B cell (primary cell): ENCODE measurements around the gene FAM120B. TPM values are rescaled to one million over a fixed set of nuclear protein-coding genes. Genes with fewer than 3 reads are reported as not detected.

Source experiments
- ATAC-seq: fragments of 200-7000 bp; cut with Tn5 transposase; one replicate; pipeline ENCODE4 v1.10.0; 2021; ENCODE audit warnings: low read depth, mild to moderate bottlenecking, moderate number of reproducible peaks, moderate library complexity
- CTCF ChIA-PET: fragments of 350-600 bp; sonication (Branson Sonifier 250); formaldehyde crosslinking; loops from one replicate; lab custom pipeline; 2021; ENCODE audit warnings: antibody characterized with exemption, inconsistent platforms; lab: Charles Lee
- POLR2A ChIA-PET: fragments of 350-600 bp; sonication (Branson Sonifier 250); formaldehyde crosslinking; loops from one replicate; lab custom pipeline; 2021; ENCODE audit warnings: antibody characterized with exemption; lab: Charles Lee
- DNase-seq: peaks from one replicate; pipeline ENCODE4 v3.0.0; 2013
- H2AFZ ChIP-seq: 2 replicates; pipeline ENCODE4 v1.6.1; 2012; ENCODE audit warnings: mild to moderate bottlenecking, low read depth, low read length; ENCODE audit not compliant: insufficient read depth, poor library complexity, severe bottlenecking
- H3K27ac ChIP-seq, 2 donors: 1 replicate in 1 of 2; 2 replicates in 1 of 2; pipeline ENCODE4 v1.5.1; 2012 to 2013; ENCODE audit warnings: low read length in 2 of 2, mild to moderate bottlenecking in 2 of 2, moderate library complexity in 1 of 2
- H3K27me3 ChIP-seq, 4 experiments: fragments of 200-600 bp in 1 of 4; sonication (generic) in 1 of 4; replicated peaks in 1 of 4; 1 replicate in 2 of 4; 2 replicates in 2 of 4; pipeline versions ENCODE4 v1.6.1 to v1.7.0; 2013 to 2016; ENCODE audit warnings: low read length in 3 of 4, mild to moderate bottlenecking in 2 of 4, mixed read lengths in 1 of 4, moderate library complexity in 1 of 4; ENCODE audit not compliant: insufficient read depth in 4 of 4, control insufficient read depth in 3 of 4; ENCODE audit errors: control extremely low read depth in 1 of 4
- H3K36me3 ChIP-seq, 2 experiments: replicated peaks in 1 of 2; 1 replicate in 1 of 2; 2 replicates in 1 of 2; pipeline versions ENCODE4 v1.6.1 to v1.7.1; 2013; ENCODE audit warnings: low read length in 1 of 2; ENCODE audit not compliant: insufficient read depth in 2 of 2, control insufficient read depth in 1 of 2; ENCODE audit errors: control extremely low read depth in 1 of 2, extremely low read depth in 1 of 2
- H3K4me1 ChIP-seq, 2 donors: fragments of 200-600 bp in 1 of 2; sonication (generic) in 1 of 2; 1 replicate in 1 of 2; 2 replicates in 1 of 2; pipeline versions ENCODE4 v1.5.1 to v1.6.1; 2013 to 2017; ENCODE audit warnings: low read length in 2 of 2; ENCODE audit not compliant: control insufficient read depth in 2 of 2, insufficient read depth in 2 of 2
- H3K4me2 ChIP-seq: replicated peaks from 2 replicates; pipeline ENCODE3; 2012; ENCODE audit warnings: mild to moderate bottlenecking, low read depth, low read length; ENCODE audit not compliant: poor library complexity, severe bottlenecking
- H3K4me3 ChIP-seq, 5 experiments: fragments of 200-600 bp in 1 of 5; sonication (generic) in 1 of 5; 1 replicate in 3 of 5; 2 replicates in 2 of 5; pipeline versions ENCODE4 v1.5.1 to v1.7.0; 2011 to 2016; ENCODE audit warnings: low read length in 4 of 5, mild to moderate bottlenecking in 4 of 5, low read depth in 2 of 5, control low read depth in 1 of 5, moderate library complexity in 1 of 5; ENCODE audit not compliant: insufficient read depth in 1 of 5; ENCODE audit errors: control extremely low read depth in 1 of 5, extremely low read depth in 1 of 5
- H3K79me2 ChIP-seq: fragments of 200-600 bp; sonication (generic); one replicate; pipeline ENCODE4 v1.6.0; 2016; ENCODE audit warnings: low read length; ENCODE audit not compliant: control insufficient read depth, insufficient read depth
- H3K9ac ChIP-seq: fragments of 200-600 bp; sonication (generic); 2 replicates; pipeline ENCODE4 v1.6.1; 2017; ENCODE audit warnings: mild to moderate bottlenecking, low read length, moderate library complexity
- H3K9me3 ChIP-seq, 3 donors: one replicate each; pipeline versions ENCODE4 v1.6.1 to v1.7.1; 2013; ENCODE audit warnings: low read length in 2 of 3; ENCODE audit not compliant: control insufficient read depth in 2 of 3, insufficient read depth in 1 of 3; ENCODE audit errors: control extremely low read depth in 1 of 3
- H4K20me1 ChIP-seq: 2 replicates; pipeline ENCODE4 v1.6.0; 2012; ENCODE audit warnings: mild to moderate bottlenecking, low read length; ENCODE audit not compliant: insufficient read depth, control insufficient read depth, poor library complexity, severe bottlenecking
- H3K27ac Mint-ChIP-seq: one replicate; pipeline ENCODE4 v1.8.0; 2021; ENCODE audit warnings: mixed read lengths
- H3K27me3 Mint-ChIP-seq: one replicate; pipeline ENCODE4 v1.8.0; 2021; ENCODE audit warnings: mixed read lengths
- H3K4me1 Mint-ChIP-seq: one replicate; pipeline ENCODE4 v1.8.0; 2021; ENCODE audit warnings: mixed read lengths
- H3K4me3 Mint-ChIP-seq: one replicate; pipeline ENCODE4 v1.8.0; 2021; ENCODE audit warnings: mixed read lengths
- H3K9me3 Mint-ChIP-seq: one replicate; pipeline ENCODE4 v1.8.0; 2022; ENCODE audit warnings: mixed read lengths; ENCODE audit not compliant: insufficient read depth
- CTCF ChIP-seq: fragments of 200-600 bp; IDR thresholded peaks from one replicate; pipeline ENCODE4 v1.8.0; 2022; ENCODE audit warnings: antibody characterized with exemption, mild to moderate bottlenecking
- EZH2 ChIP-seq: IDR thresholded peaks from 2 replicates; pipeline ENCODE4 v1.6.1; 2012; ENCODE audit warnings: borderline replicate concordance, low read depth, mild to moderate bottlenecking, moderate library complexity, low read length; ENCODE audit not compliant: insufficient read depth, poor library complexity, severe bottlenecking
- WGBS: methylation state at CpG from one replicate; pipeline ENCODE4 v1.1.5; 2013; ENCODE audit warnings: missing lambda C conversion rate; ENCODE audit not compliant: insufficient coverage; 5-methylcytosine and 5-hydroxymethylcytosine counted together
- intact Hi-C: fragments of 100-400 bp; cut with micrococcal nuclease; formaldehyde crosslinking; loops from one replicate; pipeline ENCODE4 v1.10.0; 2022
- polyA plus RNA-seq: library from polyadenylated mRNA; depleted of rRNA; stranded (reverse); fragments of >200 nt; gene quantifications from 2 replicates; pipeline ENCODE4 v1.2.3, GENCODE V29; 2012
- total RNA-seq, 2 donors: library from RNA; stranded (reverse); fragments of 120-200 nt in 1 of 2; gene quantifications; 1 replicate in 1 of 2; 2 replicates in 1 of 2; pipeline versions ENCODE4 v1.2.3 to v1.2.4, GENCODE V29; 2013 to 2022

Gene FAM120B
- total and polyA plus RNA-seq, 2 donors (not counting 1 experiment from before 2014, with no cell fraction given) = 12.5 to 51.7 TPM

GRCh38 chr6:170438402-170438753 lies 131.8 kb downstream of the FAM120B start:
- Mint-ChIP-seq H3K9me3 (peaks cover 4% of the 10 kb centered on the region), H3K4me1 (peaks cover 7% of the 10 kb centered on the region), H3K27me3 (peaks cover 17% of the 10 kb centered on the region), H3K4me3 (no peak overlapping the region), H3K27ac (no peak overlapping the region)
- 10% methylated on average over 13 of the region's 15 CpGs for WGBS
- H3K36me3 ChIP-seq = no peaks in the 10 kb centered on the region
- peak overlapping the region; percentile 51 for H2AFZ ChIP-seq
- TF ChIP-seq CTCF = no peak
- no peak for TF ChIP-seq EZH2
- ATAC-seq (peak; percentile 31), DNase-seq (peak; percentile 13)
- intact Hi-C loops = no loop called here
- no peaks in the 10 kb centered on the region for H4K20me1 ChIP-seq
- no peak overlapping the region for H3K27ac ChIP-seq
- peaks cover 0 to 43% (median 5%) of the 10 kb centered on the region in 3 donors for H3K9me3 ChIP-seq
- CTCF ChIA-PET = no interaction called here
- peak overlapping the region; percentile 49 for H3K4me2 ChIP-seq
- H3K4me1 ChIP-seq = peaks cover 0 to 4% of the 10 kb centered on the region in 2 donors
- H3K79me2 ChIP-seq = no peaks in the 10 kb centered on the region
- H3K4me3 ChIP-seq = peak overlapping the region in 1 of 5 experiments; percentile 23
- peak overlapping the region; percentile 15 for H3K9ac ChIP-seq
- POLR2A ChIA-PET = no interaction called here
- peaks cover 0 to 17% (median under 1%) of the 10 kb centered on the region in 4 experiments for H3K27me3 ChIP-seq

DNA sequence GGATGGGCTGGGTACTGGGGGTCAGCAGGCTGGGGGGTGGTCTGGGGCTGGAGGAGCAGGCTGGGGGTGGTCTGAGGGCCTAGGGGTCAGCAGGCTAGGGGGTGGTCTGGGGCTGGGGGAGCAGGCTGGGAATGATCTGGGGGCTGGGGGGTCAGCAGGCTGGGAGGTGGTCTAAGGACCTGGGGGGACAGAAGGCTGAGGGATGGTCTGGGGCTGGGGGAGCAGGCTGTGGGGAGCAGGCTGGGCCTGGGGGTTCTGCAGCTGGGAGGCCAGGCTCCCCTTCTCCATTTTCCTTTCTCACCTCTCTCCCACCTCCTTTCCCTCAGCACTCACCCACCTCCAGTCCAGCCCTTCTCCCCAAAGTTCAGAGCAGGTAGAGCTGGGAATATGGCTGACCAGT lies 132.3 kb downstream of the FAM120B start:
- CTCF ChIA-PET = no interaction called here
- H3K4me3 Mint-ChIP-seq = no peak overlapping the region

More for the DNA sequence above, 132.3 kb downstream of the FAM120B start:
- no peak for TF ChIP-seq EZH2
- TF ChIP-seq CTCF = no peak
- intact Hi-C loops = no loop called here
- Mint-ChIP-seq H3K4me1 (peaks cover 7% of the 10 kb centered on the region), H3K9me3 (peaks cover 4% of the 10 kb centered on the region), H3K27me3 (peaks cover 17% of the 10 kb centered on the region), H3K27ac (no peak overlapping the region)
- H2AFZ ChIP-seq = no peak overlapping the region
- no peak overlapping the region for H3K27ac ChIP-seq
- H3K36me3 ChIP-seq = no peaks in the 10 kb centered on the region
- no peaks in the 10 kb centered on the region for H4K20me1 ChIP-seq
- H3K79me2 ChIP-seq = no peaks in the 10 kb centered on the region
- H3K27me3 ChIP-seq = peaks cover 0 to 17% (median under 1%) of the 10 kb centered on the region in 4 experiments
- H3K4me3 ChIP-seq = no peak overlapping the region
- POLR2A ChIA-PET = no interaction called here
- DNase-seq = no peak
- no peak for ATAC-seq
- peaks cover 0 to 43% (median 5%) of the 10 kb centered on the region in 3 donors for H3K9me3 ChIP-seq
- H3K9ac ChIP-seq = no peak overlapping the region
- H3K4me1 ChIP-seq = peaks cover 0 to 4% of the 10 kb centered on the region in 2 donors
- H3K4me2 ChIP-seq = no peak overlapping the region
